ENCODE measurements around the gene NGB. TPM values are rescaled to one million over a fixed set of nuclear protein-coding genes. Genes with fewer than 3 reads are reported as not detected.

The NGB gene
- total and polyA plus RNA-seq, 2 donors (not counting 1 experiment from before 2014, with no cell fraction given) = not detected

- Mint-ChIP-seq H3K27me3 (no peaks in the 10 kb centered on the region), H3K9me3 (ENCODE audit: insufficient read depth) (peaks cover 2% of the 10 kb centered on the region), H3K4me1 (peaks cover 42% of the 10 kb centered on the region), H3K27ac (no peak overlapping the region), H3K4me3 (no peak overlapping the region)
- H3K36me3 ChIP-seq (replicated peaks in 1 of 2; ENCODE audit: control extremely low read depth in 1 of 2, control insufficient read depth in 1 of 2, extremely low read depth in 1 of 2, insufficient read depth in 2 of 2, low read length in 1 of 2) = no peaks in the 10 kb centered on the region
- H3K4me2 ChIP-seq (replicated peaks; ENCODE audit: low read depth, low read length, poor library complexity, severe bottlenecking) = peak overlapping the region; percentile 62
- POLR2A ChIA-PET = no interaction called here
- H3K79me2 ChIP-seq (ENCODE audit: control insufficient read depth, insufficient read depth, low read length) = no peaks in the 10 kb centered on the region
- WGBS (ENCODE audit: insufficient coverage) = 63% methylated on average over 1 of the region's 2 CpGs
- CTCF ChIA-PET = interaction anchor here (0.8 kb wide), 1 partner anchor 59 kb away, joined by 3 read pairs; no protein-coding TSS in a partner anchor
- no peaks in the 10 kb centered on the region for H4K20me1 ChIP-seq (ENCODE audit: control insufficient read depth, insufficient read depth, low read length, poor library complexity, severe bottlenecking)
- H3K27ac ChIP-seq (ENCODE audit: low read length in 2 of 2) = no peak overlapping the region
- TF ChIP-seq CTCF (IDR thresholded peaks at IDR 0.05) (no peak), EZH2 (IDR thresholded peaks at IDR 0.05; ENCODE audit: borderline replicate concordance, insufficient read depth, low read depth, low read length, poor library complexity, severe bottlenecking) (no peak)
- no peak overlapping the region for H3K9ac ChIP-seq (ENCODE audit: low read length)
- H3K4me1 ChIP-seq (ENCODE audit: control insufficient read depth in 2 of 2, insufficient read depth in 2 of 2, low read length in 2 of 2) = peaks cover 37 to 39% of the 10 kb centered on the region in 2 donors
- peaks cover 0 to 10% (median 0%) of the 10 kb centered on the region in 3 donors for H3K9me3 ChIP-seq (ENCODE audit: control extremely low read depth in 1 of 3, control insufficient read depth in 2 of 3, insufficient read depth in 1 of 3, low read length in 2 of 3)
- H3K27me3 ChIP-seq (replicated peaks in 1 of 4; ENCODE audit: control extremely low read depth in 1 of 4, control insufficient read depth in 3 of 4, insufficient read depth in 4 of 4, low read length in 3 of 4) = no peaks in the 10 kb centered on the region
- no peak overlapping the region for H3K4me3 ChIP-seq (ENCODE audit: control extremely low read depth in 1 of 5, extremely low read depth in 1 of 5, insufficient read depth in 1 of 5, low read depth in 2 of 5, low read length in 4 of 5)
- intact Hi-C loops (cut with micrococcal nuclease) = no loop called here
- no peak for ATAC-seq (ENCODE audit: low read depth)
- no peak for DNase-seq
- H2AFZ ChIP-seq (ENCODE audit: insufficient read depth, low read depth, low read length, poor library complexity, severe bottlenecking) = no peak overlapping the region
Observed at GRCh38 chr14:77241955-77242354, 29.1 kb downstream of the NGB start.

GRCh38 chr14:77240336-77240915, 30.6 kb downstream of the NGB start:
- Histone ChIP-seq H3K79me2 (ENCODE audit: control insufficient read depth, insufficient read depth, low read length) (no peaks in the 10 kb centered on the region), H3K27me3 (replicated peaks in 1 of 4; ENCODE audit: control extremely low read depth in 1 of 4, control insufficient read depth in 3 of 4, insufficient read depth in 4 of 4, low read length in 3 of 4) (no peaks in the 10 kb centered on the region), H3K4me2 (replicated peaks; ENCODE audit: low read depth, low read length, poor library complexity, severe bottlenecking) (no peak overlapping the region), H3K9ac (ENCODE audit: low read length) (no peak overlapping the region), H3K9me3 (ENCODE audit: control extremely low read depth in 1 of 3, control insufficient read depth in 2 of 3, insufficient read depth in 1 of 3, low read length in 2 of 3) (peaks cover 0 to 10% (median 0%) of the 10 kb centered on the region in 3 donors), H3K4me1 (ENCODE audit: control insufficient read depth in 2 of 2, insufficient read depth in 2 of 2, low read length in 2 of 2) (peaks cover 37 to 39% of the 10 kb centered on the region in 2 donors), H3K4me3 (ENCODE audit: control extremely low read depth in 1 of 5, extremely low read depth in 1 of 5, insufficient read depth in 1 of 5, low read depth in 2 of 5, low read length in 4 of 5) (no peak overlapping the region), H3K27ac (ENCODE audit: low read length in 2 of 2) (no peak overlapping the region), H3K36me3 (replicated peaks in 1 of 2; ENCODE audit: control extremely low read depth in 1 of 2, control insufficient read depth in 1 of 2, extremely low read depth in 1 of 2, insufficient read depth in 2 of 2, low read length in 1 of 2) (no peaks in the 10 kb centered on the region), H2AFZ (ENCODE audit: insufficient read depth, low read depth, low read length, poor library complexity, severe bottlenecking) (no peak overlapping the region), H4K20me1 (ENCODE audit: control insufficient read depth, insufficient read depth, low read length, poor library complexity, severe bottlenecking) (no peaks in the 10 kb centered on the region)
- TF ChIP-seq CTCF (IDR thresholded peaks at IDR 0.05) (no peak), EZH2 (IDR thresholded peaks at IDR 0.05; ENCODE audit: borderline replicate concordance, insufficient read depth, low read depth, low read length, poor library complexity, severe bottlenecking) (no peak)
- H3K9me3 Mint-ChIP-seq (ENCODE audit: insufficient read depth) = peaks cover 2% of the 10 kb centered on the region
- ChIA-PET POLR2A (no interaction called here), CTCF (interaction anchor here (0.7 kb wide), 1 partner anchor 31 kb away, joined by 3 read pairs; no protein-coding TSS in a partner anchor)
- intact Hi-C loops (cut with micrococcal nuclease) = no loop called here
- ATAC-seq (ENCODE audit: low read depth) (no peak), DNase-seq (no peak)
- WGBS (ENCODE audit: insufficient coverage) = 68% methylated on average over 15 of the region's 15 CpGs
- no peak overlapping the region for H3K4me3 Mint-ChIP-seq
- H3K4me1 Mint-ChIP-seq = peaks cover 37% of the 10 kb centered on the region
- no peak overlapping the region for H3K27ac Mint-ChIP-seq
- no peaks in the 10 kb centered on the region for H3K27me3 Mint-ChIP-seq

All from B cell (primary cell).